Measurements from ENCODE around the gene PSMC4. TPM values are rescaled to one million over a fixed set of nuclear protein-coding genes. Genes with fewer than 3 reads are reported as not detected.

The PSMC4 gene
- total RNA-seq: 85.6 and 88.2 TPM in 2 replicates
- long read RNA-seq, transcript PSMC4-201 (11 exons, 1,591 nt): major isoform, 651 of 678 reads
- long read RNA-seq, partial matches to known transcripts: 2 of 678 reads
- long read RNA-seq, other reads (novel, unspliced or antisense): 16 of 678 reads

- Mint-ChIP-seq H3K36me3 (ENCODE audit: unreplicated experiment) (peaks cover 18% of the 10 kb centered on the region), H3K27me3 (ENCODE audit: unreplicated experiment) (no peaks in the 10 kb centered on the region), H3K4me3 (ENCODE audit: unreplicated experiment) (peak within 1 kb of the TSS; percentile 97), H3K27ac (ENCODE audit: unreplicated experiment) (peak within 1 kb of the TSS; percentile 97), H3K9me3 (ENCODE audit: unreplicated experiment) (no peaks in the 10 kb centered on the region), H3K4me1 (ENCODE audit: unreplicated experiment) (peaks cover 26% of the 10 kb centered on the region)
- peak; percentile 99 for DNase-seq (ENCODE audit: extremely low spot score, unreplicated experiment)
- TF ChIP-seq, protein P1, sequence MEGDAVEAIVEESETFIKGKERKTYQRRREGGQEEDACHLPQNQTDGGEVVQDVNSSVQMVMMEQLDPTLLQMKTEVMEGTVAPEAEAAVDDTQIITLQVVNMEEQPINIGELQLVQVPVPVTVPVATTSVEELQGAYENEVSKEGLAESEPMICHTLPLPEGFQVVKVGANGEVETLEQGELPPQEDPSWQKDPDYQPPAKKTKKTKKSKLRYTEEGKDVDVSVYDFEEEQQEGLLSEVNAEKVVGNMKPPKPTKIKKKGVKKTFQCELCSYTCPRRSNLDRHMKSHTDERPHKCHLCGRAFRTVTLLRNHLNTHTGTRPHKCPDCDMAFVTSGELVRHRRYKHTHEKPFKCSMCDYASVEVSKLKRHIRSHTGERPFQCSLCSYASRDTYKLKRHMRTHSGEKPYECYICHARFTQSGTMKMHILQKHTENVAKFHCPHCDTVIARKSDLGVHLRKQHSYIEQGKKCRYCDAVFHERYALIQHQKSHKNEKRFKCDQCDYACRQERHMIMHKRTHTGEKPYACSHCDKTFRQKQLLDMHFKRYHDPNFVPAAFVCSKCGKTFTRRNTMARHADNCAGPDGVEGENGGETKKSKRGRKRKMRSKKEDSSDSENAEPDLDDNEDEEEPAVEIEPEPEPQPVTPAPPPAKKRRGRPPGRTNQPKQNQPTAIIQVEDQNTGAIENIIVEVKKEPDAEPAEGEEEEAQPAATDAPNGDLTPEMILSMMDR (IDR thresholded peaks at IDR 0.05): peak; percentile 84
Measured at GRCh38 chr19:39970675-39971379, at the start of gene PSMC4. TSS of gene PSMC4 (plus strand) at chr19:39971165. CDS start at chr19:39971203, 38 bp downstream.

DNA sequence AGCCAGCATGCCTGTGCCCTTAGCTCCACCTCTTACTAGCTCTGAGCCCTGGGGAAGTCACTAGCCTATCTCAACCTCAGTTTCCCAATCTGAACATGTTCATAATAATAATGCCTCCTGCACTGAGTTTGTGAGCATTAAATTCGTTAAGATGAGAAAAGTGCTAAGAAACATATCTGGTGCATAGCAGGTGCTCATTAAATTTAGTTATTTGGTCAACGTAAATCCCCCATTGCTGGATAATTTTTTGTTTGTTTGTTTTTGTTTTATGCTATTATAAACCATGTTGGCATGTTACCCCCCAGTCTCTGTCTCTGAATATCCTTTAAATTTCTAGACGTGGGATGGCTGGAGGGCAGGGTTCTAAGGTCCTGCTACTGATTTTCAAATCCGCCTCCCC, 47.1 kb upstream of the PSMC4 start:
- Mint-ChIP-seq H3K36me3 (ENCODE audit: unreplicated experiment) (no peaks in the 10 kb centered on the region), H3K9me3 (ENCODE audit: unreplicated experiment) (no peaks in the 10 kb centered on the region), H3K4me3 (ENCODE audit: unreplicated experiment) (no peak overlapping the region), H3K27ac (ENCODE audit: unreplicated experiment) (no peak overlapping the region), H3K27me3 (ENCODE audit: unreplicated experiment) (no peaks in the 10 kb centered on the region), H3K4me1 (ENCODE audit: unreplicated experiment) (no peaks in the 10 kb centered on the region)
- DNase-seq (ENCODE audit: extremely low spot score, unreplicated experiment): peak; percentile 7
- TF ChIP-seq, protein P1 (IDR thresholded peaks at IDR 0.05): no peak

DNA sequence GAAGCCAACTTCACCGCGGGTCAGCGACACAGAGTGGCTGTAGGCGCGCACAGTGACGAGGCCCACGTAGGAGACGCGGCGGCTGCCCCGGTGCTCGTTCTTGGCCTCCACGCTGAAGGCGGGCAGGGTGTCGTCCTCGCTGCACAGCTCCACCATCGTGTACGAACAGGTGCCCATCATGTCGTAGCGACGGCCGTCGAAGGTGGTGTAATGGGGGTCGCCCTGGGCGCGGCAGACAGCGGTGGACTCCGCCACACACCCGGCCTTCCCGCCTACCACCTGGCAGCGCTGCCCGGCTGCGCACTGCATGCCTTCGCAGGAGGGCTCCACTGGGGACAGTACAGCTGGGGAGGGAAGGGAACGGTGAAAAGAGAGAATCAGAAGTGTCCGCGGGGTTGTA, 46.6 kb upstream of the PSMC4 start:
- TF ChIP-seq, protein P1 (IDR thresholded peaks at IDR 0.05): no peak
- H3K9me3 Mint-ChIP-seq (ENCODE audit: unreplicated experiment): no peaks in the 10 kb centered on the region
- H3K36me3 Mint-ChIP-seq (ENCODE audit: unreplicated experiment): no peaks in the 10 kb centered on the region
- H3K4me1 Mint-ChIP-seq (ENCODE audit: unreplicated experiment): no peaks in the 10 kb centered on the region
- DNase-seq (ENCODE audit: extremely low spot score, unreplicated experiment): peak; percentile 81
- H3K27me3 Mint-ChIP-seq (ENCODE audit: unreplicated experiment): no peaks in the 10 kb centered on the region
- no peak overlapping the region for H3K27ac Mint-ChIP-seq (ENCODE audit: unreplicated experiment)
- H3K4me3 Mint-ChIP-seq (ENCODE audit: unreplicated experiment): no peak overlapping the region

- H3K4me3 Mint-ChIP-seq (ENCODE audit: unreplicated experiment): no peak overlapping the region
- H3K4me1 Mint-ChIP-seq (ENCODE audit: unreplicated experiment): no peaks in the 10 kb centered on the region
- no peaks in the 10 kb centered on the region for H3K27me3 Mint-ChIP-seq (ENCODE audit: unreplicated experiment)
- no peak overlapping the region for H3K27ac Mint-ChIP-seq (ENCODE audit: unreplicated experiment)
- DNase-seq (ENCODE audit: extremely low spot score, unreplicated experiment): peak; percentile 36
- TF ChIP-seq, protein P1 (IDR thresholded peaks at IDR 0.05): no peak
- H3K36me3 Mint-ChIP-seq (ENCODE audit: unreplicated experiment): no peaks in the 10 kb centered on the region
- peaks cover 5% of the 10 kb centered on the region for H3K9me3 Mint-ChIP-seq (ENCODE audit: unreplicated experiment)
Measured at GRCh38 chr19:39924952-39925351, 46.0 kb upstream of the PSMC4 start.

DNA sequence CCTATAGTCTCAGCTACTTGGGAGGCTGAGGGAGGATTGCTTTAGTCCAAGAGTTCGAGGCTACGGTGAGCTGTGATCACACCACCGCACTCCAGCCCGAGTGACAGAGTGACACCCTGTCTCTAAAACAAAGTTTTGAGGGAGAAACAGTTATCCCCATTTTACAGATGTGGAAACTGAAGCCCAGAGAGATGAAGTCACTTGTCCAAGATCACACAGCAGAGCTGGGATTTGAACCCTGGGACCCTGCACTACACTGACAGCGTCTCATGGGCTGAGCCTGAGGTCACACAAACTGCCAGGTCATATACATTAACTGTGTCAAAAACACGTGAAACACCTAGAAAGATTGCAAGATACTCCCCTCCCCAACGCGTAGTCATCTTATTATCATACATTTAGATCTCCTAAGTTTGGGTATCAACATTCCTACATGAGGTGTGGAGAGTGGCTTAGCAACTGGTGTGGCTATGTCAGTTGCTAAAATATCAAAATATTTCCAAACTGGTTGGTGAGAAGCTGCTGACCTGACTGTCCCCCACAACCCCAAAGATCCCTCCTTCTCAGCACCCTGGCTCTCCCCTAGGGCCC, 44.7 kb upstream of the PSMC4 start:
- no peak overlapping the region for H3K27ac Mint-ChIP-seq (ENCODE audit: unreplicated experiment)
- H3K4me3 Mint-ChIP-seq (ENCODE audit: unreplicated experiment): no peak overlapping the region

More for the DNA sequence above, 44.7 kb upstream of the PSMC4 start:
- peaks cover 3% of the 10 kb centered on the region for H3K27me3 Mint-ChIP-seq (ENCODE audit: unreplicated experiment)
- no peak for DNase-seq (ENCODE audit: extremely low spot score, unreplicated experiment)
- no peaks in the 10 kb centered on the region for H3K36me3 Mint-ChIP-seq (ENCODE audit: unreplicated experiment)
- no peaks in the 10 kb centered on the region for H3K4me1 Mint-ChIP-seq (ENCODE audit: unreplicated experiment)
- H3K9me3 Mint-ChIP-seq (ENCODE audit: unreplicated experiment): peaks cover 6% of the 10 kb centered on the region
- TF ChIP-seq, protein P1 (IDR thresholded peaks at IDR 0.05): no peak

All from osteocyte (in vitro differentiated cells).